Neural cell (in vitro differentiated cells): ENCODE measurements around the gene EYS. TPM values are rescaled to one million over a fixed set of nuclear protein-coding genes. Genes with fewer than 3 reads are reported as not detected.

Experiments
- H2AFZ ChIP-seq: fragments of 200-600, 300-800 bp; sonication (generic), shearing (Covaris generic); 2 replicates; pipeline ENCODE4 v1.6.0; 2014; ENCODE audit warnings: low read depth, mild to moderate bottlenecking, antibody characterized with exemption, low read length, moderate library complexity
- H3F3A ChIP-seq: fragments of 200-600 bp; shearing (Covaris generic); 2 replicates; pipeline ENCODE4 v1.6.1; 2016; ENCODE audit warnings: mild to moderate bottlenecking, moderate library complexity, mixed read lengths, antibody characterized with exemption, low read length; ENCODE audit not compliant: insufficient read depth, poor library complexity, severe bottlenecking
- H3K27ac ChIP-seq: fragments of 200-600, 300-800 bp; sonication (generic), shearing (Covaris generic); 2 replicates; pipeline ENCODE4 v1.5.1; 2014; ENCODE audit warnings: mild to moderate bottlenecking, low read length, moderate library complexity
- H3K27me3 ChIP-seq: fragments of 300-800, 200-600 bp; sonication (generic), shearing (Covaris generic); 2 replicates; pipeline ENCODE4 v1.6.0; 2014; ENCODE audit warnings: mild to moderate bottlenecking, low read depth, low read length, moderate library complexity; ENCODE audit not compliant: insufficient read depth
- H3K36me3 ChIP-seq: fragments of 300-800, 200-600 bp; sonication (generic), shearing (Covaris generic); 2 replicates; pipeline ENCODE4 v1.5.1; 2014; ENCODE audit warnings: mild to moderate bottlenecking, antibody characterized with exemption, low read length, moderate library complexity; ENCODE audit not compliant: insufficient read depth
- H3K4me2 ChIP-seq: fragments of 300-800, 200-600 bp; sonication (generic), shearing (Covaris generic); 2 replicates; pipeline ENCODE4 v1.6.0; 2014; ENCODE audit warnings: mild to moderate bottlenecking, low read length
- H3K4me3 ChIP-seq: fragments of 300-800, 200-600 bp; sonication (generic), shearing (Covaris generic); 2 replicates; pipeline ENCODE4 v1.5.1; 2014; ENCODE audit warnings: mild to moderate bottlenecking, low read length, moderate library complexity
- H3K79me2 ChIP-seq: fragments of 200-600 bp; shearing (Covaris generic); replicated peaks from 2 replicates; pipeline ENCODE4 v1.6.0; 2014; ENCODE audit warnings: mild to moderate bottlenecking, low read length, moderate library complexity; ENCODE audit not compliant: insufficient read depth
- H3K9ac ChIP-seq: fragments of 300-800, 200-600 bp; sonication (generic), shearing (Covaris generic); 2 replicates; pipeline ENCODE4 v1.6.1; 2016; ENCODE audit warnings: mild to moderate bottlenecking, low read length, mixed read lengths
- H3K9me2 ChIP-seq: fragments of 200-600 bp; shearing (Covaris generic); 2 replicates; pipeline ENCODE4 v1.6.1; 2016; ENCODE audit warnings: mild to moderate bottlenecking, low read length, mixed read lengths; ENCODE audit not compliant: insufficient read depth
- H3K9me3 ChIP-seq: fragments of 200-600, 300-800 bp; sonication (generic), shearing (Covaris generic); 2 replicates; pipeline ENCODE4 v1.6.1; 2016; ENCODE audit warnings: mild to moderate bottlenecking, mixed run types, low read length, moderate library complexity, mixed read lengths
- H4K20me1 ChIP-seq: fragments of 200-600 bp; shearing (Covaris generic); 2 replicates; pipeline ENCODE4 v1.6.1; 2016; ENCODE audit warnings: mild to moderate bottlenecking, mixed run types; ENCODE audit not compliant: insufficient read depth
- EP300 ChIP-seq: fragments of 450-650 bp; conservative IDR thresholded peaks from 2 replicates; pipeline ENCODE4 v1.6.1; 2014; ENCODE audit warnings: antibody characterized with exemption, mild to moderate bottlenecking, moderate library complexity; ENCODE audit not compliant: poor library complexity, severe bottlenecking
- EZH2 ChIP-seq: fragments of 200-600, 300-800 bp; shearing (Covaris generic), sonication (generic); IDR thresholded peaks from 2 replicates; pipeline ENCODE4 v1.6.1; 2014; ENCODE audit warnings: antibody characterized with exemption, low read length, borderline replicate concordance, mild to moderate bottlenecking; ENCODE audit not compliant: insufficient read depth, poor library complexity, severe bottlenecking
- MXI1 ChIP-seq: fragments of 450-650 bp; conservative IDR thresholded peaks from 2 replicates; pipeline ENCODE4 v1.6.1; 2014; ENCODE audit warnings: antibody characterized with exemption, mild to moderate bottlenecking; ENCODE audit not compliant: poor library complexity, severe bottlenecking
- POLR2AphosphoS5 ChIP-seq: IDR thresholded peaks from 2 replicates; pipeline ENCODE4 v1.6.1; 2012
- RAD21 ChIP-seq: fragments of 450-650 bp; conservative IDR thresholded peaks from 2 replicates; pipeline ENCODE4 v1.6.1; 2014; ENCODE audit warnings: antibody characterized with exemption, mild to moderate bottlenecking, moderate library complexity
- REST ChIP-seq: IDR thresholded peaks from 2 replicates; pipeline ENCODE4 v1.6.1; 2012; ENCODE audit warnings: borderline replicate concordance
- SMC3 ChIP-seq: fragments of 450-650 bp; conservative IDR thresholded peaks from 2 replicates; pipeline ENCODE4 v1.6.1; 2014; ENCODE audit warnings: antibody characterized with exemption, mild to moderate bottlenecking, moderate library complexity; ENCODE audit not compliant: poor library complexity
- TAF1 ChIP-seq: IDR thresholded peaks from 2 replicates; pipeline ENCODE4 v1.6.1; 2012; ENCODE audit warnings: low read depth
- polyA plus RNA-seq: library from polyadenylated mRNA; depleted of rRNA; stranded (reverse); fragments of >200 nt; gene quantifications from 2 replicates; pipeline ENCODE4 v1.2.3, GENCODE V29; 2014
- TF ChIP-seq, protein P1 (sequence below): fragments of 450-650 bp; IDR thresholded peaks from 2 replicates; pipeline ENCODE4 v1.5.1; 2014; ENCODE audit warnings: antibody characterized with exemption, mild to moderate bottlenecking, moderate library complexity; ENCODE audit not compliant: poor library complexity, severe bottlenecking

The EYS gene
- polyA plus RNA-seq, 1 donor from 2014 or later: 0.38 TPM

DNA sequence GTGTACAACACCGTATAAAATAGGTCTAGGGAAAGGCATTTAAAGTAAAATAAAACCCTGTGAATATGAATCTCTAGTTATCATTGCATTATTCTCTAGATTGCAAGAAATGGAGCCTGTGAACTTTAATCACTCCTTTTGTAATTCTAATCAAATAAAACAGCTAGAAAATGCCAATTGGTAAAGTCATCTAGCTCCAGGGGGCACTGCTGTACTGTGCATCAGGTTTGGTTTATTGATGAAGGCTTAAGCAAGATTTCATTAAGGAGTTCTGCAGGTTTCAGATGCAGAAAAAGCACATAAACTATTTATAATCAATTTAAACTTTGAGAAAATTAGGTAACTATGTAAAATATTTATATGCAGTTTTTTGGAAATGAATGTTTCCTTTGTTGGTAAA is 1426.5 kb downstream of the EYS start:
- no peaks in the 10 kb centered on the region for H3K79me2 ChIP-seq
- no peaks in the 10 kb centered on the region for H4K20me1 ChIP-seq
- TF ChIP-seq SMC3 (peak; percentile 86), REST (no peak), EZH2 (no peak), RAD21 (peak; percentile 94), EP300 (no peak), MXI1 (no peak), POLR2AphosphoS5 (no peak), TAF1 (no peak)
- TF ChIP-seq, protein P1, sequence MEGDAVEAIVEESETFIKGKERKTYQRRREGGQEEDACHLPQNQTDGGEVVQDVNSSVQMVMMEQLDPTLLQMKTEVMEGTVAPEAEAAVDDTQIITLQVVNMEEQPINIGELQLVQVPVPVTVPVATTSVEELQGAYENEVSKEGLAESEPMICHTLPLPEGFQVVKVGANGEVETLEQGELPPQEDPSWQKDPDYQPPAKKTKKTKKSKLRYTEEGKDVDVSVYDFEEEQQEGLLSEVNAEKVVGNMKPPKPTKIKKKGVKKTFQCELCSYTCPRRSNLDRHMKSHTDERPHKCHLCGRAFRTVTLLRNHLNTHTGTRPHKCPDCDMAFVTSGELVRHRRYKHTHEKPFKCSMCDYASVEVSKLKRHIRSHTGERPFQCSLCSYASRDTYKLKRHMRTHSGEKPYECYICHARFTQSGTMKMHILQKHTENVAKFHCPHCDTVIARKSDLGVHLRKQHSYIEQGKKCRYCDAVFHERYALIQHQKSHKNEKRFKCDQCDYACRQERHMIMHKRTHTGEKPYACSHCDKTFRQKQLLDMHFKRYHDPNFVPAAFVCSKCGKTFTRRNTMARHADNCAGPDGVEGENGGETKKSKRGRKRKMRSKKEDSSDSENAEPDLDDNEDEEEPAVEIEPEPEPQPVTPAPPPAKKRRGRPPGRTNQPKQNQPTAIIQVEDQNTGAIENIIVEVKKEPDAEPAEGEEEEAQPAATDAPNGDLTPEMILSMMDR: peak; percentile 87
- H3K27ac ChIP-seq: no peak overlapping the region
- H3K27me3 ChIP-seq: no peaks in the 10 kb centered on the region
- no peaks in the 10 kb centered on the region for H3F3A ChIP-seq
- no peak overlapping the region for H3K4me2 ChIP-seq
- H3K36me3 ChIP-seq: no peaks in the 10 kb centered on the region
- H3K9ac ChIP-seq: no peak overlapping the region
- no peaks in the 10 kb centered on the region for H3K9me2 ChIP-seq
- H3K9me3 ChIP-seq: peaks cover 3% of the 10 kb centered on the region
- H2AFZ ChIP-seq: no peak overlapping the region
- no peak overlapping the region for H3K4me3 ChIP-seq

DNA sequence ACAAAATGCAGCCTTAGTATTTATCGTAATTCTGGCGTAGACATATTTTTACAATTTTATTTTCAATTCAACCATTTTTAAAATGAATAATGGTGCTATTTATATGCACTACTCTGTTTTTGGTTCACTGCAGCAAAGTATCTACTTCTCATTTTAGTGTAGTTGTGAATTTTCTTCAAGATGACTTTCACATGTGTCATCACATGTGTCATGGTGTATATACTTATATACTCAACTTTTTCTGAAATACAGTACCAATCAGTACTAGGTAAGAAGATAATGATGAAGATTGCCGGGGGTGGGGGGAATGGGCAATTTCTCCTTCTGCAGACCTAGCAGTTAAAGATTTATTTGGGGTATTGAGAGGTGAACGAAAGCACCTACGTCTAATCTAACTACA is 1436.9 kb downstream of the EYS start:
- no peak overlapping the region for H3K27ac ChIP-seq
- H3F3A ChIP-seq: no peaks in the 10 kb centered on the region
- H3K9ac ChIP-seq: no peak overlapping the region
- no peaks in the 10 kb centered on the region for H3K36me3 ChIP-seq
- H3K27me3 ChIP-seq: no peaks in the 10 kb centered on the region
- no peaks in the 10 kb centered on the region for H3K9me3 ChIP-seq
- no peaks in the 10 kb centered on the region for H3K9me2 ChIP-seq
- no peak overlapping the region for H2AFZ ChIP-seq
- no peak overlapping the region for H3K4me3 ChIP-seq
- H3K79me2 ChIP-seq: no peaks in the 10 kb centered on the region
- no peak overlapping the region for H3K4me2 ChIP-seq
- H4K20me1 ChIP-seq: no peaks in the 10 kb centered on the region
- no peak for TF ChIP-seq RAD21
- TF ChIP-seq EP300: no peak
- no peak for TF ChIP-seq REST
- no peak for TF ChIP-seq SMC3
- TF ChIP-seq, protein P1: no peak
- no peak for TF ChIP-seq TAF1
- no peak for TF ChIP-seq POLR2AphosphoS5
- TF ChIP-seq EZH2: no peak
- no peak for TF ChIP-seq MXI1
